Vagina (tissue), 2 donors: Measurements from ENCODE around the gene SUMF1. TPM values are rescaled to one million over a fixed set of nuclear protein-coding genes. Genes with fewer than 3 reads are reported as not detected.

ENCODE experiments used
- DNase-seq, 2 donors: peaks; one replicate each; pipeline ENCODE4 v3.0.0-alpha.2; 2017; ENCODE audit errors: extremely low spot score in 2 of 2
- H3K27ac ChIP-seq: fragments of 200-600 bp; sonication (generic); one replicate; pipeline ENCODE4 v1.5.1; 2019
- H3K27me3 ChIP-seq: fragments of 200-600 bp; sonication (generic); one replicate; pipeline ENCODE4 v1.5.1; 2019
- H3K36me3 ChIP-seq, 2 donors: fragments of 200-600 bp; sonication (generic); one replicate each; pipeline ENCODE4 v1.5.1; 2017 to 2019
- H3K4me1 ChIP-seq: fragments of 200-600 bp; sonication (generic); one replicate; pipeline ENCODE4 v1.5.1; 2019
- H3K4me3 ChIP-seq, 2 donors: fragments of 200-600 bp; sonication (generic); 1 replicate in 1 of 2; 2 replicates in 1 of 2; pipeline ENCODE4 v1.5.1; 2016 to 2019
- H3K9me3 ChIP-seq: fragments of 200-600 bp; sonication (generic); one replicate; pipeline ENCODE4 v1.5.1; 2019
- CTCF ChIP-seq, 3 experiments: fragments of 450-650 bp in 2 of 3; fragments of 200-600 bp in 1 of 3; sonication (generic) in 1 of 3; IDR thresholded peaks; one replicate each; pipeline ENCODE4 v1.5.1; 2017 to 2019; ENCODE audit warnings: antibody characterized with exemption in 3 of 3, mild to moderate bottlenecking in 2 of 3, moderate library complexity in 2 of 3
- POLR2A ChIP-seq, 2 donors: fragments of 450-650 bp; IDR thresholded peaks; one replicate each; pipeline ENCODE4 v1.6.1; 2017; ENCODE audit warnings: antibody characterized with exemption in 2 of 2, mild to moderate bottlenecking in 2 of 2, moderate library complexity in 2 of 2
- POLR2AphosphoS5 ChIP-seq, 2 donors: sonication (generic); formaldehyde crosslinking; IDR thresholded peaks; one replicate each; pipeline ENCODE4 v1.9.0; 2017; ENCODE audit warnings: antibody characterized with exemption in 2 of 2, mild to moderate bottlenecking in 2 of 2, low read depth in 1 of 2; ENCODE audit not compliant: insufficient read depth in 1 of 2
- intact Hi-C: fragments of 100-400 bp; cut with DNase I; formaldehyde crosslinking; loops from one replicate; pipeline ENCODE4 v1.15.1; 2023
- total RNA-seq: library from RNA; depleted of rRNA; stranded (reverse); fragments of >200 nt; gene quantifications from one replicate; pipeline ENCODE4 v1.2.3, GENCODE V29; 2016

The SUMF1 gene
- total RNA-seq, 1 donor from 2014 or later: 65.6 TPM

DNA sequence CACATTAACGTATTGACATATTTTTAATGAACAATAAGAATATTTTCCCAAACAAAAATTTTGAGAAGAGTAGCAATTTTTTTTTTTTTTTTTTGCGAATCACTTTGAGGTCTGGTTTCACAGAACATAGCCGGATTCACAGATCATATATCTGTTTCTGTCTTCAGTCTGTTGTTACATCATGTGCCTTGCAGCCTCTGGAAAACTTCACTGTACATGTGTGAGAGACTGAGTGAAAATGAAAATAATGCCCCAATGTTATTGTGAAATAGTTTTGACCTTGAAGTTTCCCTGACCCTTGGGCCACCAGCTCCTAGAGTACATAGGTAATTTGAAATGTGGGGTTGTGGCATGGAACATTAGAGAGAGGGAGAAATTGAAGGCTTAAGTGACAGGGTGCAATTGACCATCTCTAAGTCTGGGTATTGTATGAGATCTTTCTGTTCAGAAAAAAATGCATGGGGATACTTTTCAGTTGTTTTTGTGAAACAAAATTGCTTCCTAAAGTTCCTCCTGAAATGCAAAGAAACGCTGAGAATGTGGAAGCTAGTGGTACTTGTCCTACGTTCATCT, 40.0 kb upstream of the SUMF1 start:
- intact Hi-C loops: loop anchor here (10.0 kb wide), 1 partner anchor 128 kb away; no protein-coding TSS in a partner anchor
- TF ChIP-seq POLR2AphosphoS5 (IDR thresholded peaks at IDR 0.05; ENCODE audit: insufficient read depth in 1 of 2, low read depth in 1 of 2) (no peak), POLR2A (IDR thresholded peaks at IDR 0.05) (no peak), CTCF (IDR thresholded peaks at IDR 0.05) (no peak)
- peaks cover 18% of the 10 kb centered on the region for H3K4me1 ChIP-seq
- H3K4me3 ChIP-seq: no peak overlapping the region
- H3K27ac ChIP-seq: no peak overlapping the region
- no peak for DNase-seq
- H3K9me3 ChIP-seq: no peaks in the 10 kb centered on the region
- no peaks in the 10 kb centered on the region for H3K27me3 ChIP-seq
- no peaks in the 10 kb centered on the region for H3K36me3 ChIP-seq

DNA sequence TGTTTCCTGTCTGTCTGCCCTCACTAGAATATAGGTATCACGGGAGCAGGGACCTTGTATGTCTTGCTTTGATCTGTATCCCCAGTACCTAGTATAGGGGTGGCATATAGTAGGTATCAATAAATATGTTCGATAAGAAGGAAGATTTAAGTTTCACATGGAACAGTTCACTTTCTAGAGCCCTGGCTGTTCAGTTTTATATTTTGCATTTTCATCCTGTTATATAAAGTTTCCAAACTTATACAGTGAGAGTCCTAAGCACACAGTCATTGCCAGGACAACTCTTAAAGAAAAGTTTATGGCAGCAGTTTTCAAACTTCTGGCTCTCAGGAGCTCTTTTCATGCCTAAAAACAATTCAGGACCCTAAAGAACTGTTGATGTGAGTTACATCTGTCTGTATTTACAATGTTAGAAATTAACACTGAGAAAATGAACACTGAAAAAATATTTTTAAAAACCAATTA, 39.5 kb upstream of the SUMF1 start:
- Histone ChIP-seq H3K4me1 (peaks cover 18% of the 10 kb centered on the region), H3K27ac (no peak overlapping the region)

GRCh38 chr3:4505688-4506558, 38.9 kb upstream of the SUMF1 start:
- intact Hi-C loops: loop anchor here (10.0 kb wide), 1 partner anchor 129 kb away; no protein-coding TSS in a partner anchor
- Histone ChIP-seq H3K9me3 (no peaks in the 10 kb centered on the region), H3K4me3 (no peak overlapping the region), H3K36me3 (no peaks in the 10 kb centered on the region), H3K27ac (no peak overlapping the region), H3K4me1 (peaks cover 18% of the 10 kb centered on the region), H3K27me3 (no peaks in the 10 kb centered on the region)
- TF ChIP-seq POLR2A (IDR thresholded peaks at IDR 0.05): no peak
- TF ChIP-seq POLR2AphosphoS5 (IDR thresholded peaks at IDR 0.05; ENCODE audit: insufficient read depth in 1 of 2, low read depth in 1 of 2): no peak
- no peak for TF ChIP-seq CTCF (IDR thresholded peaks at IDR 0.05)
- DNase-seq: no peak

More for the DNA sequence above, 39.5 kb upstream of the SUMF1 start:
- TF ChIP-seq POLR2AphosphoS5 (IDR thresholded peaks at IDR 0.05; ENCODE audit: insufficient read depth in 1 of 2, low read depth in 1 of 2) (no peak), CTCF (IDR thresholded peaks at IDR 0.05) (no peak), POLR2A (IDR thresholded peaks at IDR 0.05) (no peak)
- H3K4me3 ChIP-seq: no peak overlapping the region
- H3K27me3 ChIP-seq: no peaks in the 10 kb centered on the region
- no peaks in the 10 kb centered on the region for H3K9me3 ChIP-seq
- intact Hi-C loops: loop anchor here (10.0 kb wide), 1 partner anchor 128 kb away; no protein-coding TSS in a partner anchor
- DNase-seq: no peak
- H3K36me3 ChIP-seq: no peaks in the 10 kb centered on the region

DNA sequence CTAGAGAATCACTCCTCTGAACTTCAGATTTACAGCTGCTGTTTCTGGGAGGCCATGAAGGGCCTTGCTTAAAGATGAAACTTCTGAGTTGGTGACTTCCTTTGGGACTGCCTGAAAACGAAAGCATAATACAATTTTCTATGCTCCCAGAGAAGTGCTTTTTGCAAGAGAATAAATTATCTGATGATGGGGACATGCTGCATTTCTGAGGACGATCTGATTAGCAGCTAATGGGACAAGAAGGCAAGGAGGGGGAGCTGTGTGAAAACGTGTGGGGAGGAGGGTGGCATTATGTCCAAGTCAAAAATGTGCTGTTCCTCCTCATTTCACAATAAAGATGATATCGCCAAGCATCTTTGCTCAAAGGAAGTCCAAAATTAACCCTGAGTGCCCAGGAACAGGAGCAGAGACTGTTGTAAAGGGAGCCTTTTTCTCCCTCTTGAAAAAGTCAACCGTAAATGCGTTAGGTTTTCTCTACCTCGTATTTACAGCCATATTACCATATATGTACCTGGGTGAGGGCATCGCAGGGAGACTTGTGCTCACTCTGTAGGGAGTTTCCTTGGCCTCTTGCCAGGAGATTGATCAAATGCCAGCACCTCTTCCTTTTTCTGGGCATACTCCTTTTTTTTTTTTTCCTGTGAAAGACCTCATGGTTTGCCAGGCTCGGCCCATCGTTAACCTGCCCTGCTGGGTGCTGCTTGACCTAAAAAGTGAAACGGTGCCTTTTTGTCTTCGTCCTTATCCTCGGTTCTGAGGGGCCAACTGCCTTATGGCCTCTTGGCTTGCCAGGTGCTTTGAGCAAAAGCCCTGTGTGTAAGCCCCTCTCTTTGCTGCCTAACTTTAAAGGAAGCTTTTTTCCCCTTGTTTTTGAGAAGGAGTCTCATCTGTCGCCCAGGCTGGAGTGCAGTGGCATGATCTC, 37.5 kb upstream of the SUMF1 start:
- no peaks in the 10 kb centered on the region for H3K27me3 ChIP-seq
- no peaks in the 10 kb centered on the region for H3K9me3 ChIP-seq
- H3K4me3 ChIP-seq: peak overlapping the region; percentile 7 to 20
- no peak for TF ChIP-seq POLR2AphosphoS5 (IDR thresholded peaks at IDR 0.05; ENCODE audit: insufficient read depth in 1 of 2, low read depth in 1 of 2)
- TF ChIP-seq CTCF (IDR thresholded peaks at IDR 0.05): no peak
- no peak for TF ChIP-seq POLR2A (IDR thresholded peaks at IDR 0.05)
- H3K27ac ChIP-seq: peak overlapping the region; percentile 60
- DNase-seq: no peak
- intact Hi-C loops: loop anchor here (10.0 kb wide), 1 partner anchor 130 kb away; no protein-coding TSS in a partner anchor
- H3K4me1 ChIP-seq: peaks cover 18% of the 10 kb centered on the region
- no peaks in the 10 kb centered on the region for H3K36me3 ChIP-seq
